Measurements from ENCODE around the gene FAM131B.

The FAM131B gene

GRCh38 chr7:143372070-143372469 lies 9.6 kb upstream of the FAM131B start:
- Histone ChIP-seq H3K4me3 (ENCODE audit: insufficient read depth, low read depth, low read length, poor library complexity, severe bottlenecking) (no peak overlapping the region), H3K36me3 (ENCODE audit: control insufficient read depth, insufficient read depth, low read length) (no peaks in the 10 kb centered on the region), H3K9me3 (ENCODE audit: control insufficient read depth, low read length) (no peaks in the 10 kb centered on the region), H3K27me3 (replicated peaks; ENCODE audit: control insufficient read depth, insufficient read depth, low read length, poor library complexity, severe bottlenecking) (no peaks in the 10 kb centered on the region), H3K27ac (ENCODE audit: insufficient read depth, low read length, poor library complexity, severe bottlenecking) (no peak overlapping the region), H3K4me1 (ENCODE audit: control insufficient read depth, insufficient read depth, low read length, poor library complexity, severe bottlenecking) (peaks cover 33% of the 10 kb centered on the region)
- peak in 2 of 3 donors; percentile 20 to 39 for DNase-seq

GRCh38 chr7:143369678-143370651 lies 7.5 kb upstream of the FAM131B start:
- Histone ChIP-seq H3K27me3 (replicated peaks; ENCODE audit: control insufficient read depth, insufficient read depth, low read length, poor library complexity, severe bottlenecking) (no peaks in the 10 kb centered on the region), H3K27ac (ENCODE audit: insufficient read depth, low read length, poor library complexity, severe bottlenecking) (no peak overlapping the region), H3K4me1 (ENCODE audit: control insufficient read depth, insufficient read depth, low read length, poor library complexity, severe bottlenecking) (peaks cover 16% of the 10 kb centered on the region), H3K36me3 (ENCODE audit: control insufficient read depth, insufficient read depth, low read length) (no peaks in the 10 kb centered on the region), H3K9me3 (ENCODE audit: control insufficient read depth, low read length) (no peaks in the 10 kb centered on the region), H3K4me3 (ENCODE audit: insufficient read depth, low read depth, low read length, poor library complexity, severe bottlenecking) (no peak overlapping the region)
- DNase-seq, result no peak

GRCh38 chr7:143368387-143368786 lies 5.9 kb upstream of the FAM131B start:
- H3K4me1 ChIP-seq (ENCODE audit: control insufficient read depth, insufficient read depth, low read length, poor library complexity, severe bottlenecking), result peaks cover 12% of the 10 kb centered on the region
- H3K36me3 ChIP-seq (ENCODE audit: control insufficient read depth, insufficient read depth, low read length), result no peaks in the 10 kb centered on the region
- no peaks in the 10 kb centered on the region for H3K9me3 ChIP-seq (ENCODE audit: control insufficient read depth, low read length)
- H3K27me3 ChIP-seq (replicated peaks; ENCODE audit: control insufficient read depth, insufficient read depth, low read length, poor library complexity, severe bottlenecking), result no peaks in the 10 kb centered on the region
- no peak for DNase-seq
- H3K4me3 ChIP-seq (ENCODE audit: insufficient read depth, low read depth, low read length, poor library complexity, severe bottlenecking), result no peak overlapping the region
- no peak overlapping the region for H3K27ac ChIP-seq (ENCODE audit: insufficient read depth, low read length, poor library complexity, severe bottlenecking)

GRCh38 chr7:143367972-143368371 lies 5.5 kb upstream of the FAM131B start:
- DNase-seq, result no peak
- Histone ChIP-seq H3K27me3 (replicated peaks; ENCODE audit: control insufficient read depth, insufficient read depth, low read length, poor library complexity, severe bottlenecking) (no peaks in the 10 kb centered on the region), H3K9me3 (ENCODE audit: control insufficient read depth, low read length) (no peaks in the 10 kb centered on the region), H3K4me1 (ENCODE audit: control insufficient read depth, insufficient read depth, low read length, poor library complexity, severe bottlenecking) (peaks cover 14% of the 10 kb centered on the region), H3K4me3 (ENCODE audit: insufficient read depth, low read depth, low read length, poor library complexity, severe bottlenecking) (no peak overlapping the region), H3K36me3 (ENCODE audit: control insufficient read depth, insufficient read depth, low read length) (no peaks in the 10 kb centered on the region), H3K27ac (ENCODE audit: insufficient read depth, low read length, poor library complexity, severe bottlenecking) (no peak overlapping the region)

GRCh38 chr7:143363016-143363937 lies 764 bp upstream of the FAM131B start:
- Histone ChIP-seq H3K4me3 (ENCODE audit: insufficient read depth, low read depth, low read length, poor library complexity, severe bottlenecking) (peak overlapping the region; percentile 16), H3K27ac (ENCODE audit: insufficient read depth, low read length, poor library complexity, severe bottlenecking) (no peak overlapping the region), H3K9me3 (ENCODE audit: control insufficient read depth, low read length) (no peaks in the 10 kb centered on the region), H3K27me3 (replicated peaks; ENCODE audit: control insufficient read depth, insufficient read depth, low read length, poor library complexity, severe bottlenecking) (no peaks in the 10 kb centered on the region), H3K36me3 (ENCODE audit: control insufficient read depth, insufficient read depth, low read length) (no peaks in the 10 kb centered on the region), H3K4me1 (ENCODE audit: control insufficient read depth, insufficient read depth, low read length, poor library complexity, severe bottlenecking) (peaks cover 5% of the 10 kb centered on the region)
- no peak for DNase-seq

GRCh38 chr7:143361552-143362130 lies 872 bp downstream of the FAM131B start:
- DNase-seq, result no peak
- H3K4me3 ChIP-seq (ENCODE audit: insufficient read depth, low read depth, low read length, poor library complexity, severe bottlenecking), result peak overlapping the region; percentile 73
- H3K4me1 ChIP-seq (ENCODE audit: control insufficient read depth, insufficient read depth, low read length, poor library complexity, severe bottlenecking), result peaks cover 5% of the 10 kb centered on the region
- H3K36me3 ChIP-seq (ENCODE audit: control insufficient read depth, insufficient read depth, low read length), result no peaks in the 10 kb centered on the region
- H3K9me3 ChIP-seq (ENCODE audit: control insufficient read depth, low read length), result no peaks in the 10 kb centered on the region
- H3K27me3 ChIP-seq (replicated peaks; ENCODE audit: control insufficient read depth, insufficient read depth, low read length, poor library complexity, severe bottlenecking), result no peaks in the 10 kb centered on the region
- H3K27ac ChIP-seq (ENCODE audit: insufficient read depth, low read length, poor library complexity, severe bottlenecking), result no peak overlapping the region

GRCh38 chr7:143360788-143361551 lies 1.5 kb downstream of the FAM131B start:
- peak overlapping the region; percentile 73 for H3K4me3 ChIP-seq (ENCODE audit: insufficient read depth, low read depth, low read length, poor library complexity, severe bottlenecking)
- H3K27ac ChIP-seq (ENCODE audit: insufficient read depth, low read length, poor library complexity, severe bottlenecking), result no peak overlapping the region
- H3K9me3 ChIP-seq (ENCODE audit: control insufficient read depth, low read length), result no peaks in the 10 kb centered on the region
- no peaks in the 10 kb centered on the region for H3K36me3 ChIP-seq (ENCODE audit: control insufficient read depth, insufficient read depth, low read length)
- no peaks in the 10 kb centered on the region for H3K27me3 ChIP-seq (replicated peaks; ENCODE audit: control insufficient read depth, insufficient read depth, low read length, poor library complexity, severe bottlenecking)
- no peak for DNase-seq
- H3K4me1 ChIP-seq (ENCODE audit: control insufficient read depth, insufficient read depth, low read length, poor library complexity, severe bottlenecking), result peaks cover 5% of the 10 kb centered on the region

- DNase-seq, result no peak
- no peaks in the 10 kb centered on the region for H3K36me3 ChIP-seq (ENCODE audit: control insufficient read depth, insufficient read depth, low read length)
- no peaks in the 10 kb centered on the region for H3K9me3 ChIP-seq (ENCODE audit: control insufficient read depth, low read length)
- H3K27ac ChIP-seq (ENCODE audit: insufficient read depth, low read length, poor library complexity, severe bottlenecking), result no peak overlapping the region
- peaks cover 5% of the 10 kb centered on the region for H3K4me1 ChIP-seq (ENCODE audit: control insufficient read depth, insufficient read depth, low read length, poor library complexity, severe bottlenecking)
- no peak overlapping the region for H3K4me3 ChIP-seq (ENCODE audit: insufficient read depth, low read depth, low read length, poor library complexity, severe bottlenecking)
- H3K27me3 ChIP-seq (replicated peaks; ENCODE audit: control insufficient read depth, insufficient read depth, low read length, poor library complexity, severe bottlenecking), result no peaks in the 10 kb centered on the region
These were observed 2.7 kb downstream of the FAM131B start for GRCh38 chr7:143359771-143360353.

- no peak for DNase-seq
- H3K27ac ChIP-seq (ENCODE audit: insufficient read depth, low read length, poor library complexity, severe bottlenecking), result no peak overlapping the region
- H3K27me3 ChIP-seq (replicated peaks; ENCODE audit: control insufficient read depth, insufficient read depth, low read length, poor library complexity, severe bottlenecking), result no peaks in the 10 kb centered on the region
- no peak overlapping the region for H3K4me3 ChIP-seq (ENCODE audit: insufficient read depth, low read depth, low read length, poor library complexity, severe bottlenecking)
- H3K36me3 ChIP-seq (ENCODE audit: control insufficient read depth, insufficient read depth, low read length), result no peaks in the 10 kb centered on the region
- H3K9me3 ChIP-seq (ENCODE audit: control insufficient read depth, low read length), result no peaks in the 10 kb centered on the region
- H3K4me1 ChIP-seq (ENCODE audit: control insufficient read depth, insufficient read depth, low read length, poor library complexity, severe bottlenecking), result peaks cover 5% of the 10 kb centered on the region
These were observed 3.9 kb downstream of the FAM131B start for GRCh38 chr7:143358626-143359025.
